ENCODE results near the gene GPANK1. TPM values are rescaled to one million over a fixed set of nuclear protein-coding genes. Genes with fewer than 3 reads are reported as not detected.

The GPANK1 gene
- total and polyA plus RNA-seq, 10 of the 15 experiments (the other 5 are each of a cell fraction or from before 2014, with no cell fraction given), result 11.7 to 36.3 (median 17.5) TPM

DNA sequence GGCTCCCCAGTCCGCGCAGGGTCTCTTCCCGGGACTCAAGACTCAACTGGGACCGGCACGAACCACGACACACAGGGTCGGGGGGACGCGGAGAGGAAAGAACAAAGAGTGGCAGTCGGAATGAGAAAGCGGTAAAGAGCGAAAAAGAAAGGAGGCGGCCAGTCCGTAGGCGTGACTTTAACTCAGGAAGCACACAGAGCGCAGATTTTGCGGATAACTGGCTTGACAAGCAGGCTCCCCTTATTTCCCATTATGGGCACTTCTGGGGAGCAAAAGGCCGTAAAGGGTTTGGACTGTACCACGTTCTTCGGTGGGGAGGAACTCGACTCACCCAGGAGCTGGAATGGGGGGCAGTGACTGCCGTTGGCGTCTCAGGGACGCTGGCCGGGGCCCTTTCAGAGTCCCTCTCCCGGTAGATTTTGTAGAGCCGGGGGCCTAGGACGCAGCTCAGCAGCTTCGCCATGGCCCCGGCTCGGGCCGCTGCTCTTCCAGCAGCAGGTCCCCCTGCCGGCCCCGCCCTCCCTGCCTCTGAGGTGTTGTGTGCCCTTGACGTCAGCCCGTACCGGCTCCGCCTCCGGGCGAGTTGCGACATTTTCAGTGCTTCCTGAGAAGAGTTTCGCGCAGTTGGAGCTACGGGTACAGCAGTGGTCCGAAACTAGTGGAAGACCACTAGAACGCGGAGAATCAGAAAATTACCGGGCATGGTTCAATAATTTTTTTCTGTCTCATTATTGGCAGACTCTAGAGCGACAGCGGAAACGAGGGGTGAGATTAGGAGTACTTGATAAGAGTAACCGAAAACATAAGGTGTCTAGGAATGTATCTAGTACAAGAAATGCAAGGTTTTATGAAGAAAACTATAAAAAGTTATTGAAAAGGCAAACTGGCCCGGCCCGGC is 38.3 kb upstream of the GPANK1 start, which contains the start of gene ABHD16A (continued):
- TF ChIP-seq FOS (IDR thresholded peaks at IDR 0.05; ENCODE audit: borderline replicate concordance, extremely low read depth, insufficient read length) (no peak), KDM1A (IDR thresholded peaks at IDR 0.05; ENCODE audit: borderline replicate concordance) (no peak)

DNA sequence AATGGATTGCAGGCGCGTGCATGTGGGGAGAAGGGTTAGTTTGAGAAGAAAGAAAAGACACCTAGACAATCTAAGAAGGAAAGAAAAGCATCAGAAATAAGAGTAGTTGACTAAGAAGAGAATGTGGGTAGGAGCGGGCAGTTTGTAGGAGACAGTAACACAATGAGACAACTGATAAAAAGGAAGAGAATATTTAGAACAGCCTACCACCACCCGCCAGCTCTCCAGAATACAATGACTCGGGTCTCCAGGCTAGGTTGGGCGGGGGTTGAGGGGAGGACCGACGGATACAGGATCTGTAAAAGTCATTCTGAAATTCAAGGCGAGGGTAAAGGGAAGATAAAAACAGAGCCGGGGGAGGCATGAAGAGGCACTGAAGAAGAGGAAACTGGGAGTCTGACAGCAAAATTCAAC is 37.6 kb upstream of the GPANK1 start:
- CTCF ChIA-PET, result interaction anchor here (0.6 to 1.5 kb wide), 8 partner anchors 8 to 208 kb away, joined by 3 to 10 read pairs (median 4); partner anchors contain the start of gene MSH5
- Histone ChIP-seq H2AFZ (ENCODE audit: control insufficient read depth, low read depth, low read length) (peak overlapping the region; percentile 57), H3K79me2 (ENCODE audit: control insufficient read depth, insufficient read depth, low read length) (peaks cover 17% of the 10 kb centered on the region), H3K9me3 (replicated peaks; ENCODE audit: control insufficient read depth, insufficient read depth, low read length) (no peaks in the 10 kb centered on the region), H4K20me1 (ENCODE audit: control insufficient read depth, insufficient read depth) (no peaks in the 10 kb centered on the region), H3K4me3 (peak overlapping the region; percentile 96), H3K27me3 (replicated peaks in 1 of 2; ENCODE audit: control insufficient read depth in 2 of 2, insufficient read depth in 2 of 2, low read length in 1 of 2) (no peaks in the 10 kb centered on the region), H3K4me1 (ENCODE audit: control insufficient read depth, insufficient read depth, low read length) (peaks cover 9% of the 10 kb centered on the region; the same call in 1 of the 2 replicates), H3K4me2 (ENCODE audit: control insufficient read depth, insufficient read depth) (peak overlapping the region; percentile 81), H3K36me3 (ENCODE audit: control insufficient read depth in 2 of 2, insufficient read depth in 2 of 2, low read length in 1 of 2) (peaks cover 0 to 2% of the 10 kb centered on the region in 2 experiments; a peak in 2 of 4 replicates), H3K27ac (ENCODE audit: control insufficient read depth, insufficient read depth) (peak overlapping the region; percentile 91), H3K9ac (ENCODE audit: control insufficient read depth, insufficient read depth, low read length) (peak overlapping the region; percentile 69)
- no peak for DNase-seq (ENCODE audit: low read depth, low spot score)
- BruUV-seq (replicated peaks), result TSS peak; percentile 63
- peak; percentile 25 for ATAC-seq
- under 1% methylated on average over 10 of the region's 10 CpGs for WGBS (ENCODE audit: insufficient coverage, insufficient replicate concordance, low lambda C conversion rate, missing lambda C conversion rate)
- in situ Hi-C loops (cut with MboI) (no loop called here), intact Hi-C loops (cut with micrococcal nuclease; ENCODE audit: unreplicated experiment) (loop anchor here (2.0 kb wide), 1 partner anchor 36 kb away; no protein-coding TSS in a partner anchor)
- no peak for FAIRE-seq
- SMC1A ChIA-PET (ENCODE audit: uncharacterized antibody, unreplicated experiment), result interaction anchor here (0.7 to 3.1 kb wide), 5 partner anchors 32 to 427 kb away, joined by 3 to 18 read pairs (median 4); partner anchors contain the start of genes CLIC1, DDX39B and LY6G5B
- POLR2A ChIA-PET, result interaction anchor here (0.9 to 3.2 kb wide), 11 partner anchors 35 to 196 kb away, joined by 3 to 23 read pairs (median 5); partner anchors contain the start of genes CLIC1, DDX39B, EHMT2 and GPANK1
- no peak for TF ChIP-seq KDM1A (IDR thresholded peaks at IDR 0.05; ENCODE audit: borderline replicate concordance)
- no peak for TF ChIP-seq SIN3A (IDR thresholded peaks at IDR 0.05; ENCODE audit: low read depth, low read length)
- TF ChIP-seq FOS (IDR thresholded peaks at IDR 0.05; ENCODE audit: borderline replicate concordance, extremely low read depth, insufficient read length), result no peak
- TF ChIP-seq, protein P1, sequence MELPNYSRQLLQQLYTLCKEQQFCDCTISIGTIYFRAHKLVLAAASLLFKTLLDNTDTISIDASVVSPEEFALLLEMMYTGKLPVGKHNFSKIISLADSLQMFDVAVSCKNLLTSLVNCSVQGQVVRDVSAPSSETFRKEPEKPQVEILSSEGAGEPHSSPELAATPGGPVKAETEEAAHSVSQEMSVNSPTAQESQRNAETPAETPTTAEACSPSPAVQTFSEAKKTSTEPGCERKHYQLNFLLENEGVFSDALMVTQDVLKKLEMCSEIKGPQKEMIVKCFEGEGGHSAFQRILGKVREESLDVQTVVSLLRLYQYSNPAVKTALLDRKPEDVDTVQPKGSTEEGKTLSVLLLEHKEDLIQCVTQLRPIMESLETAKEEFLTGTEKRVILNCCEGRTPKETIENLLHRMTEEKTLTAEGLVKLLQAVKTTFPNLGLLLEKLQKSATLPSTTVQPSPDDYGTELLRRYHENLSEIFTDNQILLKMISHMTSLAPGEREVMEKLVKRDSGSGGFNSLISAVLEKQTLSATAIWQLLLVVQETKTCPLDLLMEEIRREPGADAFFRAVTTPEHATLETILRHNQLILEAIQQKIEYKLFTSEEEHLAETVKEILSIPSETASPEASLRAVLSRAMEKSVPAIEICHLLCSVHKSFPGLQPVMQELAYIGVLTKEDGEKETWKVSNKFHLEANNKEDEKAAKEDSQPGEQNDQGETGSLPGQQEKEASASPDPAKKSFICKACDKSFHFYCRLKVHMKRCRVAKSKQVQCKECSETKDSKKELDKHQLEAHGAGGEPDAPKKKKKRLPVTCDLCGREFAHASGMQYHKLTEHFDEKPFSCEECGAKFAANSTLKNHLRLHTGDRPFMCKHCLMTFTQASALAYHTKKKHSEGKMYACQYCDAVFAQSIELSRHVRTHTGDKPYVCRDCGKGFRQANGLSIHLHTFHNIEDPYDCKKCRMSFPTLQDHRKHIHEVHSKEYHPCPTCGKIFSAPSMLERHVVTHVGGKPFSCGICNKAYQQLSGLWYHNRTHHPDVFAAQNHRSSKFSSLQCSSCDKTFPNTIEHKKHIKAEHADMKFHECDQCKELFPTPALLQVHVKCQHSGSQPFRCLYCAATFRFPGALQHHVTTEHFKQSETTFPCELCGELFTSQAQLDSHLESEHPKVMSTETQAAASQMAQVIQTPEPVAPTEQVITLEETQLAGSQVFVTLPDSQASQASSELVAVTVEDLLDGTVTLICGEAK (IDR thresholded peaks at IDR 0.05; ENCODE audit: borderline replicate concordance), result no peak
- no peak for TF ChIP-seq RELA (IDR thresholded peaks at IDR 0.05; ENCODE audit: borderline replicate concordance, partially characterized antibody)
- TF ChIP-seq FOXM1 (IDR thresholded peaks at IDR 0.05; ENCODE audit: low read depth, low read length), result no peak
- TF ChIP-seq SPI1 (IDR thresholded peaks at IDR 0.05; ENCODE audit: borderline replicate concordance, insufficient read depth, low read depth, low read length), result no peak
- no peak for TF ChIP-seq PML (IDR thresholded peaks at IDR 0.05; ENCODE audit: low read length)
- no peak for TF ChIP-seq NR2F1 (conservative IDR thresholded peaks at IDR 0.05)
- TF ChIP-seq NBN (IDR thresholded peaks at IDR 0.05), result no peak; the same call in 1 of the 2 replicates
- TF ChIP-seq NFYB (IDR thresholded peaks at IDR 0.05; ENCODE audit: insufficient read depth, low read depth, low read length), result no peak
- no peak for TF ChIP-seq POLR2AphosphoS2 (IDR thresholded peaks at IDR 0.05; ENCODE audit: low read depth, low read length)
- RAD21 ChIA-PET (ENCODE audit: unreplicated experiment), result interaction anchor here (0.8 to 1.7 kb wide), 7 partner anchors 29 to 161 kb away, joined by 3 to 8 read pairs (median 4); partner anchors contain the start of genes CLIC1 and NEU1

All from GM12878 (cell line).